ENCODE data around the gene BTN2A1.
"Not testable (repeated sequence)": the region's sequence is repeated elsewhere in the genome, so short reads cannot be mapped to it uniquely, and the experiment has no call there.

The BTN2A1 gene

DNA sequence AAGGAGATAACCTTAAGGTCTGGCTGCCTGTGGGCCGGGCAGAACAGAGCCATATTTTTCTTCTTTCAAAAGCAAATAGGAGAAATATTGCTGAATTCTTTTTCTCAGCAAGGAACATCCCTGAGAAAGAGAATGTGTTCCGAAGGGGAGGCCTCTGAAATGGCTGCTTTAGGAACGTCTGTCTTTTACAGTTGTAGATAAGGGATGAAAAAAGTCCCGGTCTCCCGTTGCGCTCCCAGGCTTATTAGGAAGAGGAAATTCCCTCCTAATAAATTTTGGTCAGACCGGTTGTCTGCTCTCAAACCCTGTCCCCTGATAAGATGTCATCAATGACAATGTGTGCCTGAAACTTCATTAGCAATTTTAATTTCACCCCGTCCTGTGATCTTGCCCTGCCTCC, 24.1 kb upstream of the BTN2A1 start:
- DNase-seq = not testable (repeated sequence)

DNA sequence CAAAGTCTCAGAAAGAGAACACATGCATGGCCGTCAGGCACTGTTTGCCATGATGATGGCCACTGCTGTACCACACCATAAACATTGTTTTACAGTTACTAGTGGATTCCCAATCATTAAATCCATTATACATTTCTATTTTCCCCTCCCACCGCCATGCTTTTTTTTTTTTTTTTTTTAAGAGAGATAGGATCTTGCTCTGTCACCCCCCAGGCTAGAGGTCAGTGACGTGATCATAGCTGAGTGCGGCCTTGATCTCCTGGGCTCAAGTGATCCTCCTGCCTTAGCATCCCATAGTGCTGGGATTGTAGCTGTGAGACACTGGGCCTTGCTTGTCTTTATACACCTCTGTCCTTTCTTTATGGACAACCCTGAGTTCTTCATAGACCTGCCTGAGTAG, 21.7 kb upstream of the BTN2A1 start:
- no peak for DNase-seq

- DNase-seq = no peak
Observed at GRCh38 chr6:26437550-26437949, 20.2 kb upstream of the BTN2A1 start.

- no peak for DNase-seq
Observed at GRCh38 chr6:26438000-26438399, 19.8 kb upstream of the BTN2A1 start.

DNA sequence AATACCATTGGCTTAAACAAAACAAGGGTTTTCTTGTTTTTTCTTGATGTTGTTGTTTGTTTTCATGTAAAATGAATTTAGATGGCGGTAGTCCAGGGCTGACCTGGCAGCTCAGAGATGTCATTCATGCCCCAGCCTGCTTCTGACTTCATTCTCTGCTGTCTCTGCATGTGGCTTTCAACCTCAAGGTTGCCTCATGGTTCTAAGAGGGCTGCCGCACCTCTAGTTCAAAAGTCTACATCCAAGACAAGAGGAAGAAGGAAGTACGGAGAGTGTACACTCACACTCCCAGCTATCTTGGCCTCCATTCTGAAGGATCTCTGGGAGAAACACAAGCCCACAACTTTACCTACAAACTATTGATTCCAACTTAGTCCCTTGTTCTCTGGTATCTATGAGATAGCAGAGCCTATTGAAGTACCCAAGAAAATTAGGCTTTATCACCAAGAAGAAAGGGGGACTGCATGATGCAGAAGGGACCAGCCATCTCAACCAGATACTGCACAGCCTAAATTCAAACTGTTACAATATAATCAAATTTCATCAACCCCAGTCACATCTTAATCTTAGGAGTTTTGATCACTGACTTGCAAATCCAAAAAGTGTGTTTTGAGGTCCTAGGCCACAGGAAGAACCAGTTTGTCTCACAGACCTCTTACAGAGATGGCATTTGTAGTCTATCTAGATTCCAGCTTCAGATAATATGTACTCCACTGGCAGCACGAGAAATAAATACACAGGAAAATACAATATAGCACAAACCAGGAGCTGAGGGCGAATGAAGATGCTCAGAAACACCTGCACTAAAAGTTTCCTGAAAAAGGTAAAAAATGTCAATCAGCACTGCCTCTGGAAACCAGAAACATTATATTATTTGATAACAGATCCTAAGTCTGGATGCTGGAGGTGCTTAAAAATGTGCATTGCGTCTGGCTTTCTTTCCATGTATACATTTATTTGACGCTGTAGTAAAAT, 18.3 kb upstream of the BTN2A1 start:
- no peak for DNase-seq

GRCh38 chr6:26440977-26441358, 16.8 kb upstream of the BTN2A1 start:
- DNase-seq = no peak

DNA sequence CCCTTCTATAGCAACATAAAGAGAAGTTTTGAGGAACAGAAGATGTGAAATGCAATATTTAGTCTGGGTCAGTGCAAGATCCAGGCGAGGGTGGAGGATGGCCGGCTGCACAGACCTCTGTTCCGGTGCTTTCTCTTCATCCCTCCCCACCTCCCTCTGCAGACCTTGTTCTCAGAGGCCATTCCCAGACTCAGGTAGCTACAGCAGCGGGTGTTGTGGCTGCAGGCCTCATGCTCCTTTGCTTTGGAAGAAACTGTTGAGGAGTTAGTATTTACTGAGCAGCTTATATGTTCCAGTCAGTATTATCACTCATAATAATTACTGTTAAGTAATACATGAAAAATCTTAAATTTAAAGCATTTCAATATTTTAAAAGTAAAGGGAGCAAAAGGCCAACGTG, 15.8 kb upstream of the BTN2A1 start:
- DNase-seq = no peak

GRCh38 chr6:26445934-26446667, 11.7 kb upstream of the BTN2A1 start:
- no peak for DNase-seq

DNA sequence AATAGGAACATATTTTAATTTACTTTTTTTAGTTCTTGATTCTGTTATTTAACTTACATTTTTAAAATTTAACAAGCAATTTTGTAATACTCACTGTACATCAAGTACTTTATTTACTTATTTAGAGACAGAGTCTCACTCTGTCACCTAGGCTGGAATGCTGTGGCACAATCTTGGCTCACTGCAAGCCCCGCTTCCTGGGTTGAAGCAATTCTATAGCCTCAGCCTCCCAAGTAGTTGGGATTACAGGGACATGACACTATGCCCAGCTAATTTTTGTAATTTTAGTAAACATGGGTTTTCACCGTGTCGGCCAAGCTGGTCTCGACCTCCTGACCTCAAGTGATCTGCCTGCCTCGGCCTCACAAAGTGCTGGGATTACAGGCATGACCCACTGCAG, 10.5 kb upstream of the BTN2A1 start:
- DNase-seq = no peak

DNA sequence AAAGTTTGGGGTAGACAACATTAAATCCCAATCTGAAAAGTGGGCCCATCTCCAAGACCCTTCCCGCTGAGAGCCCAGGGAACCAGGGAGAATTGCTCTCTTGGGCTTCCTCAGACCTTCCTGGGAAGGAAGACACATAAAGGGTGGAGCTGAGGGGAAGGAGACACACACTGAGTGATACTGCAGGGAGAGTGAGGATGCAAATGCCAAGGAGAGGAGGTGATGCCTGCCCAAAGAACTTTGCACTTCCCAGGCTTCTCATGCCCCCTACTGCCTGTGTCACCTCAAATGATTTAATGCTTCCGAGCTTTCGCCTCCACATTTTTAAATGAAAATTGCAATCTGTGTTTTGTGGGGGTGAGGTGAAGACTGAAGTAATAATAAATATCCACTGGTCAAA, 7.5 kb upstream of the BTN2A1 start:
- no peak for DNase-seq

- no peak for DNase-seq
Observed at GRCh38 chr6:26452631-26453235, 5.0 kb upstream of the BTN2A1 start.

GRCh38 chr6:26454631-26455030, 3.1 kb upstream of the BTN2A1 start:
- no peak for DNase-seq

- DNase-seq = no peak
Observed at GRCh38 chr6:26455357-26455970, 2.3 kb upstream of the BTN2A1 start.

GRCh38 chr6:26457264-26457805, 420 bp upstream of the BTN2A1 start:
- DNase-seq = no peak

DNA sequence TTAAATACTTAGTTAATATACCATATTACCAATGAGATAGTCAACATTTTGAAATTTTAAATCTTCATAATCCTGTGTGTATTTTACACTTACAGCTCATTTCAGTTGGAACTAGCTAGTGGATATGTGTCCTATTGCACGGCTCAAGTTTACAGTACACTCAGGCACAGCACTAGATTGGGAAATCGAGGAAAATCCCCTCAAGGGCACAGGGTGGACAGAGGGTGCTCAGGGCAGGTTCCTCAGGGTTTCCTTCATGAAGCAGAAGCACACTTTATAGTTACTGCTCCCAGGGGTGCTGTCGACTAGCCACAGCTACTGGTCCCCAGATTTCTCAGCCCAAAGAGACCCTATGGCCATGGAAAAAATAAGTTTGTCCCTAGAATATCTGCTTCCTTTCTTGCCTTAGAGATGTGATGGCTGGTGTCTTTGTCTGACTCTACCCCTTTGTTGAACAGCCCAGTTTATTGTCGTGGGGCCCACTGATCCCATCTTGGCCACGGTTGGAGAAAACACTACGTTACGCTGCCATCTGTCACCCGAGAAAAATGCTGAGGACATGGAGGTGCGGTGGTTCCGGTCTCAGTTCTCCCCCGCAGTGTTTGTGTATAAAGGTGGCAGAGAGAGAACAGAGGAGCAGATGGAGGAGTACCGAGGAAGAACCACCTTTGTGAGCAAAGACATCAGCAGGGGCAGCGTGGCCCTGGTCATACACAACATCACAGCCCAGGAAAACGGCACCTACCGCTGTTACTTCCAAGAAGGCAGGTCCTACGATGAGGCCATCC, 1.5 kb downstream of the BTN2A1 start:
- no peak for DNase-seq

- not testable (repeated sequence) for DNase-seq
Observed at GRCh38 chr6:26461353-26461752, 3.6 kb downstream of the BTN2A1 start.

GRCh38 chr6:26464014-26464413, 6.3 kb downstream of the BTN2A1 start:
- DNase-seq = no peak

GRCh38 chr6:26464416-26465131, 6.8 kb downstream of the BTN2A1 start:
- no peak for DNase-seq

- no peak for DNase-seq
Observed at GRCh38 chr6:26465776-26466175, 8.0 kb downstream of the BTN2A1 start.

- no peak for DNase-seq
Observed at GRCh38 chr6:26468829-26469228, 11.1 kb downstream of the BTN2A1 start.

DNA sequence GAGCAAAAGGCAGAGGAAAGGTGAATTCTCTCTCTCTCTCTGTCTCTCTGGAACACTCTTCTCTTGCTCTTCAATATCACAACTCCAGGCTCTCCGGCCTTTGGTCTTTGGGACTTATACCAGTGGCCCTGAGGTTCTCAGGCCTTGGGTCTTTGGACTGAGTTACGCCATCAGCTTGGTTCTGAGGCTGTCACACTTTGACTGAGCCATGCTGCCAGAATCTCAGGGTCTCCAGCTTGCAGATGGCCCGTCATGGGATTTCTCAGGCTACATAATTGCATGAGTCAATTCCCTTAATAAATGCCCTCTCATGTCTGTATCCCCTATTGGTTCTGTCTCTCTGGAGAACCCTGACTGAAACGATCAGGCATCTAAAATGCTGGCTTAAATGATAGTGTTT, 12.9 kb downstream of the BTN2A1 start:
- DNase-seq = no peak

All from cortex of kidney (tissue), 1 donor.